ENCODE data around the gene SH3PXD2A. TPM values are rescaled to one million over a fixed set of nuclear protein-coding genes. Genes with fewer than 3 reads are reported as not detected.
A peak's percentile ranks its signal among the peaks of the same experiment; 100 is the strongest.

The SH3PXD2A gene
- total RNA-seq, 1 donor from 2014 or later = 56.2 TPM

DNA sequence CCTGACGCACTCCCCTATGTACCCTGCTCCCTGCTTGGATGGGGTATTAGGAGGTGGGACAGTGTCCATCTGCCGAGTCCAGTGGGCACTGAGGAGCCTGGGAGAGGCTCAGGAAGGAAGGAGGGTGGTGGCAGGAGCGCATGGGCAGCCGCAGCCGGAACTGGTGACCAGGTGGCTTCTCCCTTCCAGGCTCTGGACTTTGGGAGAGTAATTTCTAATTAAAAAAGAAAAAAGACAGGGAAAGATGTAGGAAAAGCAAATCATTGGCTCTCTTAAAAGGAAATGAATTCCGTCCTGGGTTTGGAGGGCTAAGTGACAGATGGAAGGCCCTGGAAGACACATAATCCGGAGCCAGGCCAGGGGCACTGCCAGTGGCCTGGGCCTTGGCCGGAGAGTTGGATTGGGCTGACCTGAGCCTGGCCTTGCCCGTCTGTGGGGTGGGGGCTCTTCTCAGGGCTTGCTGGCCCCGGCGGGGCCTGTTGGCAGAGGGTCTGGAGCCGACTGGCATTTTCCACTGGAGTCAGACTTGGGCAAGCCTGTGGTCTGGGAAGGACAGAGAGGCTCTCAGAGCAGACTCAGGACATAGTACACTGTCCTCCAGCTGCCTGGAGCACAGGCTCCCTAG, 298.9 kb downstream of the SH3PXD2A start:
- Histone ChIP-seq H3K4me1 (peaks cover 16% of the 10 kb centered on the region), H3K9me3 (no peaks in the 10 kb centered on the region), H3K36me3 (no peaks in the 10 kb centered on the region), H3K27ac (peak overlapping the region; percentile 76), H3K4me3 (peak overlapping the region in 1 of 2 donors; percentile 53), H3K27me3 (no peaks in the 10 kb centered on the region)
- TF ChIP-seq POLR2AphosphoS5 (IDR thresholded peaks at IDR 0.05; ENCODE audit: insufficient read depth in 1 of 2, low read depth in 1 of 2) = no peak
- no peak for TF ChIP-seq POLR2A (IDR thresholded peaks at IDR 0.05)
- TF ChIP-seq, protein P1, sequence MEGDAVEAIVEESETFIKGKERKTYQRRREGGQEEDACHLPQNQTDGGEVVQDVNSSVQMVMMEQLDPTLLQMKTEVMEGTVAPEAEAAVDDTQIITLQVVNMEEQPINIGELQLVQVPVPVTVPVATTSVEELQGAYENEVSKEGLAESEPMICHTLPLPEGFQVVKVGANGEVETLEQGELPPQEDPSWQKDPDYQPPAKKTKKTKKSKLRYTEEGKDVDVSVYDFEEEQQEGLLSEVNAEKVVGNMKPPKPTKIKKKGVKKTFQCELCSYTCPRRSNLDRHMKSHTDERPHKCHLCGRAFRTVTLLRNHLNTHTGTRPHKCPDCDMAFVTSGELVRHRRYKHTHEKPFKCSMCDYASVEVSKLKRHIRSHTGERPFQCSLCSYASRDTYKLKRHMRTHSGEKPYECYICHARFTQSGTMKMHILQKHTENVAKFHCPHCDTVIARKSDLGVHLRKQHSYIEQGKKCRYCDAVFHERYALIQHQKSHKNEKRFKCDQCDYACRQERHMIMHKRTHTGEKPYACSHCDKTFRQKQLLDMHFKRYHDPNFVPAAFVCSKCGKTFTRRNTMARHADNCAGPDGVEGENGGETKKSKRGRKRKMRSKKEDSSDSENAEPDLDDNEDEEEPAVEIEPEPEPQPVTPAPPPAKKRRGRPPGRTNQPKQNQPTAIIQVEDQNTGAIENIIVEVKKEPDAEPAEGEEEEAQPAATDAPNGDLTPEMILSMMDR (IDR thresholded peaks at IDR 0.05) = no peak
- intact Hi-C loops (cut with DNase I) = no loop called here
- DNase-seq (ENCODE audit: extremely low spot score in 2 of 2) = no peak

DNA sequence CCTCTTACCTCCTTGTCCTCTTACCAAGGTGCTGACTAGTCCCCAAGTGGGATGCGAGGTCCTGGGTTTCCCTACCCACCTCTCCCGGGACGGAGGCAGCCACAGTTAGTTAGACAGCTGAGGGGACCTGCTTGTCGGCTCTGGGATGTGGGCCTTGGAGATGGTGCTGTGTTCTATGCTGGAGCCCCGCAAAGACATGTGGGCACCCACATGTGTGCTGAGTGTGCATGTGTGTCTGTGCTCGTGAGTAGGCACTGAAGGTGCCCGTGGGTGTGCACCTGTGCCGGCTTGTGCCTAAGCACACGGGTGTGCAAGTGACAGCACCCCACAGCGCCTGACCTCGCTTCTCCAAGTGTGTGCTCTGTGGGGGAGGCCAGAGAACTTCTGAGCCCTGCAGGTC, 299.7 kb downstream of the SH3PXD2A start:
- intact Hi-C loops (cut with DNase I) = no loop called here

DNA sequence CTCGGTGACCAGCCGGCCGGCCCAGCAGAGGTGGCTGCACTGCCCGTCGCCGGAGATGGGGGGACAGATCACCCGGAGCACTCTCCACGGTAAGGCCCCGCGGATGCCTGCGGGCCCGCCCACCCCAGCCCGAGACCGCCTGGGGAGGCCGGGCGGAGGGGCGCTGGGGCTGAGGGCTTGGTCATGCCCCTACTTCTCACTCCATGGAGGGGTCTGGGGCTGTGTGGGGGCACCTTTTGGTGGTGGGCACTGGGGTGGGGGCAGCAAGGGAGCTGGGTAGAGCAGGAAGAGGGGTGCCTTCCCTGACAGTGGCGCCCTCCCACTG, 300.1 kb downstream of the SH3PXD2A start:
- intact Hi-C loops (cut with DNase I) = no loop called here
- DNase-seq (ENCODE audit: extremely low spot score in 2 of 2) = no peak
- H3K4me1 ChIP-seq = peaks cover 16% of the 10 kb centered on the region
- peak overlapping the region; percentile 76 for H3K27ac ChIP-seq
- H3K27me3 ChIP-seq = no peaks in the 10 kb centered on the region
- H3K36me3 ChIP-seq = no peaks in the 10 kb centered on the region
- H3K4me3 ChIP-seq = peak overlapping the region; percentile 46 to 53
- TF ChIP-seq POLR2AphosphoS5 (IDR thresholded peaks at IDR 0.05; ENCODE audit: insufficient read depth in 1 of 2, low read depth in 1 of 2) (no peak), POLR2A (IDR thresholded peaks at IDR 0.05) (no peak)
- TF ChIP-seq, protein P1 (IDR thresholded peaks at IDR 0.05) = no peak
- no peaks in the 10 kb centered on the region for H3K9me3 ChIP-seq

More for the DNA sequence above, 299.7 kb downstream of the SH3PXD2A start:
- peak overlapping the region; percentile 76 for H3K27ac ChIP-seq
- H3K9me3 ChIP-seq = no peaks in the 10 kb centered on the region
- peaks cover 16% of the 10 kb centered on the region for H3K4me1 ChIP-seq
- no peaks in the 10 kb centered on the region for H3K27me3 ChIP-seq
- DNase-seq (ENCODE audit: extremely low spot score in 2 of 2) = no peak
- TF ChIP-seq POLR2A (IDR thresholded peaks at IDR 0.05) (no peak), POLR2AphosphoS5 (IDR thresholded peaks at IDR 0.05; ENCODE audit: insufficient read depth in 1 of 2, low read depth in 1 of 2) (no peak)
- TF ChIP-seq, protein P1 (IDR thresholded peaks at IDR 0.05) = no peak
- no peaks in the 10 kb centered on the region for H3K36me3 ChIP-seq
- H3K4me3 ChIP-seq = peak overlapping the region; percentile 46 to 53

DNA sequence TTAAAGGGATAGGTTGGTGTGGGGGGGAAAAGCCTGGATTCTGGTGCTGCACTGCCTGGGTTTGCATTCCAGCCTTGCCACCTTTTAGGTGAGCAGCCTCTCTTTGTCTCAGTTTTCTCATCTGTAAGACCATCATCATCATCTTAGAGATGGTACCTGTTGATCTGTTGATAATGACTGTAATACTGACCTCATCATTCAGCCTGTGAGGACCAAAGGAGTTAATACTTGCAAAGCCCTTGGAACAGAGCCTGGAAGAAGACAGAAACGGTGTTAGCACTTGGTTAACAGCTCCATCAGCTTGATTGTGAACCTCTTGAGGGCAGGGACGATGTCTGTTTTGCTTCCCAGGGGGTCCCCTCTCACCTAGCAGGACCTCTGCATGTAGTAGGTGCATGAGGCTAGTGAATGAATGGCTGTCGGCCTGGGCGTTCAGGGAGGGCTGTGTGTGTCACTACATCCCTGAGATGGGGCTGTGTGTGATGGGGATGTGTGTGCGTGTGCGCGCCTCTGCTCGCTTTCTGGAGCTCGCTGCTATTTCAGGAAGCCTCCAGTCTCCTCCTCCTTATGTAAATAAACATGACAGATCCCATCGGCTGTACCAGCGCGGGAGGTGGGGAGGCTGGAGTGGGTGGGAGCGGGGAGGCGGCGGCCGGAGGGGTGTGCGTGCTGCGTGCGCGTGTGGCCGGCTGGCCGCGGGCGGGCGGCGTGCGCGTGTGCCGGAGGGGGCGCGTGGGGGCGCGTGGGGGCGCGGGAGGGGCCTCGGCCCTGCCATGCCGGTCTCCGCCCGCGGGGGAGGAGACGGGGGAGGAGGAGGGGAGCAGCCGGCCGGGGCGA, 300.7 kb downstream of the SH3PXD2A start:
- no peak for TF ChIP-seq POLR2A (IDR thresholded peaks at IDR 0.05)
- peak in 1 of 2 donors; percentile 22 for TF ChIP-seq POLR2AphosphoS5 (IDR thresholded peaks at IDR 0.05; ENCODE audit: insufficient read depth in 1 of 2, low read depth in 1 of 2)
- TF ChIP-seq, protein P1 (IDR thresholded peaks at IDR 0.05) = no peak
- Histone ChIP-seq H3K4me1 (peaks cover 16% of the 10 kb centered on the region), H3K36me3 (no peaks in the 10 kb centered on the region), H3K4me3 (peak overlapping the region; percentile 46 to 53), H3K27me3 (no peaks in the 10 kb centered on the region), H3K27ac (peak overlapping the region; percentile 76), H3K9me3 (no peaks in the 10 kb centered on the region)
- no peak for DNase-seq (ENCODE audit: extremely low spot score in 2 of 2)
- intact Hi-C loops (cut with DNase I) = no loop called here
